Renal pelvis (tissue), 4 donors: ENCODE results near the gene CD58. TPM values are rescaled to one million over a fixed set of nuclear protein-coding genes. Genes with fewer than 3 reads are reported as not detected.

Source experiments
- DNase-seq: peaks from one replicate; pipeline ENCODE4 v3.0.0-alpha.2; 2013
- polyA plus RNA-seq, 3 donors: library from polyadenylated mRNA; unstranded; fragments of 120-200 nt; gene quantifications; one replicate each; pipeline ENCODE4 v1.2.1, GENCODE V29; 2013; ENCODE audit not compliant: insufficient read length in 3 of 3

The CD58 gene
- polyA plus RNA-seq, 3 donors: 16.0 to 18.6 (median 17.5) TPM

- DNase-seq: no peak
These were observed 55.9 kb downstream of the CD58 start for GRCh38 chr1:116514708-116515525.

GRCh38 chr1:116513956-116514355 lies 56.9 kb downstream of the CD58 start:
- no peak for DNase-seq

- no peak for DNase-seq
These were observed 59.3 kb downstream of the CD58 start for GRCh38 chr1:116511459-116512019.

GRCh38 chr1:116510361-116510760 lies 60.5 kb downstream of the CD58 start:
- DNase-seq: no peak

GRCh38 chr1:116508984-116509980 lies 61.5 kb downstream of the CD58 start:
- DNase-seq: no peak

- DNase-seq: no peak
These were observed 62.5 kb downstream of the CD58 start for GRCh38 chr1:116508085-116508983.

GRCh38 chr1:116507631-116508030 lies 63.2 kb downstream of the CD58 start:
- no peak for DNase-seq

- no peak for DNase-seq
These were observed 64.5 kb downstream of the CD58 start for GRCh38 chr1:116506132-116507004.

- DNase-seq: no peak
These were observed 66.3 kb downstream of the CD58 start for GRCh38 chr1:116504308-116505156.

GRCh38 chr1:116503546-116504307 lies 67.1 kb downstream of the CD58 start:
- DNase-seq: no peak

GRCh38 chr1:116502671-116503314 lies 68.0 kb downstream of the CD58 start:
- DNase-seq: no peak

GRCh38 chr1:116501870-116502244 lies 69.0 kb downstream of the CD58 start:
- no peak for DNase-seq

GRCh38 chr1:116501125-116501869 lies 69.5 kb downstream of the CD58 start:
- DNase-seq: no peak

- no peak for DNase-seq
These were observed 71.8 kb downstream of the CD58 start for GRCh38 chr1:116498789-116499628.

- no peak for DNase-seq
These were observed 73.2 kb downstream of the CD58 start for GRCh38 chr1:116497656-116498055.

GRCh38 chr1:116496898-116497297 lies 73.9 kb downstream of the CD58 start:
- no peak for DNase-seq
